ENCODE data around the gene ABLIM2.

GRCh38 chr4:7917669-7918068, 240.9 kb downstream of the ABLIM2 start:
- TF ChIP-seq, protein P1, sequence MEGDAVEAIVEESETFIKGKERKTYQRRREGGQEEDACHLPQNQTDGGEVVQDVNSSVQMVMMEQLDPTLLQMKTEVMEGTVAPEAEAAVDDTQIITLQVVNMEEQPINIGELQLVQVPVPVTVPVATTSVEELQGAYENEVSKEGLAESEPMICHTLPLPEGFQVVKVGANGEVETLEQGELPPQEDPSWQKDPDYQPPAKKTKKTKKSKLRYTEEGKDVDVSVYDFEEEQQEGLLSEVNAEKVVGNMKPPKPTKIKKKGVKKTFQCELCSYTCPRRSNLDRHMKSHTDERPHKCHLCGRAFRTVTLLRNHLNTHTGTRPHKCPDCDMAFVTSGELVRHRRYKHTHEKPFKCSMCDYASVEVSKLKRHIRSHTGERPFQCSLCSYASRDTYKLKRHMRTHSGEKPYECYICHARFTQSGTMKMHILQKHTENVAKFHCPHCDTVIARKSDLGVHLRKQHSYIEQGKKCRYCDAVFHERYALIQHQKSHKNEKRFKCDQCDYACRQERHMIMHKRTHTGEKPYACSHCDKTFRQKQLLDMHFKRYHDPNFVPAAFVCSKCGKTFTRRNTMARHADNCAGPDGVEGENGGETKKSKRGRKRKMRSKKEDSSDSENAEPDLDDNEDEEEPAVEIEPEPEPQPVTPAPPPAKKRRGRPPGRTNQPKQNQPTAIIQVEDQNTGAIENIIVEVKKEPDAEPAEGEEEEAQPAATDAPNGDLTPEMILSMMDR (conservative IDR thresholded peaks at IDR 0.05 in 1 of 2, IDR thresholded peaks at IDR 0.05 in 1 of 2; ENCODE audit: extremely low read depth in 1 of 2, insufficient read depth in 1 of 2, low read depth in 1 of 2, low read length in 2 of 2) = peak in 1 of 2 donors; percentile 14
- TF ChIP-seq EZH2 (IDR thresholded peaks at IDR 0.05; ENCODE audit: borderline replicate concordance, low read length) = no peak

All from mammary epithelial cell (primary cell).